HepG2 (cell line): ENCODE measurements around the gene ZNF32. TPM values are rescaled to one million over a fixed set of nuclear protein-coding genes. Genes with fewer than 3 reads are reported as not detected.

Source experiments
- polyA plus RNA-seq, 8 experiments: library from polyadenylated mRNA; depleted of rRNA in 3 of 8; stranded (reverse) in 7 of 8; unstranded in 1 of 8; fragments of >200 nt; fragmentation: Illumina TruSeq in 4 of 8; extraction: Trizol in 4 of 8; gene quantifications; 2 replicates each; pipeline versions ENCODE4 v1.2.1 to v1.2.3, GENCODE V29; 2011 to 2016; ENCODE audit warnings: low read depth in 4 of 8, missing spikeins in 1 of 8, mixed read lengths in 1 of 8; ENCODE audit not compliant: insufficient read depth in 1 of 8
- total RNA-seq, 5 experiments: library from RNA; depleted of rRNA; stranded (reverse); fragments of >200 nt; fragmentation: Illumina TruSeq; extraction: Trizol; gene quantifications; 2 replicates each; pipeline ENCODE4 v1.2.3, GENCODE V29; 2016; ENCODE audit warnings: low read depth in 1 of 5

Gene ZNF32
- total and polyA plus RNA-seq, 2 of the 13 experiments (the other 11 are each of a cell fraction or from before 2014, with no cell fraction given) = 12.5 to 16.9 TPM

Other genes starting within 250 kb of the ZNF32 start
- 308 and 449 TPM in 2 replicates for gene HNRNPF, start 239.7 kb downstream of the ZNF32 start, total RNA-seq (2016; rRNA removed; fragmentation: Illumina TruSeq; extraction: Trizol)
- gene HNRNPF, start 239.7 kb downstream of the ZNF32 start, polyA plus RNA-seq (2011; rRNA removed) = 166 and 177 TPM in 2 replicates
- gene ZNF487, start 211.8 kb downstream of the ZNF32 start, total RNA-seq (2016; rRNA removed; fragmentation: Illumina TruSeq; extraction: Trizol) = 6.1 and 7.4 TPM in 2 replicates
- 6.6 and 8.8 TPM in 2 replicates for gene ZNF487, start 211.8 kb downstream of the ZNF32 start, polyA plus RNA-seq (2011; rRNA removed)
- not detected in 2 replicates for gene ZNF239, start 74.3 kb downstream of the ZNF32 start, total RNA-seq (2016; rRNA removed; fragmentation: Illumina TruSeq; extraction: Trizol)
- gene ZNF239, start 74.3 kb downstream of the ZNF32 start, polyA plus RNA-seq (2011; rRNA removed) = 0.05 TPM in 1 of 2 replicates, not detected in the other
- 3.3 and 3.4 TPM in 2 replicates for gene ZNF485, start 42.4 kb downstream of the ZNF32 start, total RNA-seq (2016; rRNA removed; fragmentation: Illumina TruSeq; extraction: Trizol)
- gene ZNF485, start 42.4 kb downstream of the ZNF32 start, polyA plus RNA-seq (2011; rRNA removed) = 1.1 and 1.4 TPM in 2 replicates